Measurements from ENCODE around the gene USP28.
"Not testable (repeated sequence)": the region's sequence is repeated elsewhere in the genome, so short reads cannot be mapped to it uniquely, and the experiment has no call there.

Gene USP28

DNA sequence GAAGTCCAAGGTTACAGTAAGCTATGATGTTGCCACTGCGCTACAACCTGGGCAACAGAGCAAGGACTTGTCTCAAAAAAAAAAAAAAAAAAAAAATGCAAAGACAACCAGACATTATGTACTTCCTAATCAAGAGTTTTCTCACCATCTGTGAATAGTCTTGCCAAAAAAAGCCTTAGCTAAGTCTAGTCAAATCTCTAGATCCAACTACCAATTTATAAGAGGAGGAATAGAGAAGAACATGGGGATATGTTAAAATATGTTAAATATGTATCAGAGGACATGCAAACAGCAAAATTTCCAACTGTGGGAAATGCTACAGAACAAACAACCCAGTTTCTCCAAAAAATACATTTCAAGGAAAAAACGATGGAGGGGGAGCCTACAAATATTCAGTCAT is 45.6 kb downstream of the USP28 start:
- no peak for DNase-seq

DNA sequence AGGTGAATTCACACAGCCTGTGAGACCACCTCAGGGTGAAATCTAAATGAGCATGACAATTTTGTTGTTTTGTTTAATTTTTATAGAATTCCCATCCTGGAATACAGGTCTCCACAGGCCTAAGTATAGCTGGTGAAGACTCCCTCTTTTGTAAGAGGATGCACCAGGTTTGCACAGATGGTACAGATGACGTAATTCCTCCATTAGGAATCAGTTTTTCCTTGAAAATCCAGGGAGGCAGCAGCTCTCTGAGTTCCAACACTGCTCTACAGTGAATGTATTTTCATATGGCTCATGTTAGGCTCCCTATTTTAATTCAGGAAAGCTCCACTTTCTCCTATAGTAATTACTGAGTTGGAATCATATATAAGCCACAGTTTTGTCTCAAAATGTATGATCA is 47.2 kb downstream of the USP28 start:
- no peak for DNase-seq

- no peak for DNase-seq
Measured at GRCh38 chr11:113827477-113827876, 47.9 kb downstream of the USP28 start.

- DNase-seq, result no peak
Measured at GRCh38 chr11:113818426-113818825, 56.9 kb downstream of the USP28 start.

DNA sequence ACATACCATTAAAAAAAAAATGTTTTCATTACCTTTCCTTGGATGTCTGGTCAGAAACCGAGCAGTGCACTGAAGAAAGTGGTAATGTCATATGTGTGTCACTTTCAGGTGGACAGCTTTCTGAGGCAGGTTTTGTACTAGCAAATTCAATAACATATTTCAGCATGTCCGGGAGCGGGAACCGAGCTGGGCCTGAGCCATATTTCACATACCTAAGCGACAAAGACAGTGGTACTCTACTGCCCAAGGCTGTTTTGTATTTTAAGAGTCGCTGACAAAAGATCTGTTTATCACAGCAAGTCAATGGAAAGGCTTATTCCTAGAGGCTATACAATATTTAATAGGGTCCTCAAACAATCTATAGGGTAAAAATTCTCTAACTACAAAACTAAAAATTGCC is 57.7 kb downstream of the USP28 start:
- DNase-seq, result no peak

DNA sequence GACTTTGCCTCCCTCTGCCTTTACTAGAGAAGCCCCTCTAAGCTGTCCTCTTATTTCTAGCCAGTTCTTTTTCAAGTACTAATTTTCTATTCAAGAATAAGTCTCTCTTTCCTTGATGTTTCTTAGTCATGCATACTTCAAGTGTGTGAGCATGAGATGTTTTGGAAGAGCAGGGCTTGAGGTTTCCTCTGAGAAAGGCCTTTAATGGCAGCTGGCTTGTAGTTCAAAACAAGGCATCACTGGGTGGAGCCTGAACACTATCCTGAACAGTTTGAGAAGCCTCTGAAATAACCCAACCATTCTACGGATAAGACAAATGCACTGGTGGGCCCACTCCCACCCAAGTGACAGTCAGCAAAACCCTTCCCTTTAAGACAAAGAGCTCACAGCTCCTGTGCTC is 58.2 kb downstream of the USP28 start:
- DNase-seq, result no peak

DNA sequence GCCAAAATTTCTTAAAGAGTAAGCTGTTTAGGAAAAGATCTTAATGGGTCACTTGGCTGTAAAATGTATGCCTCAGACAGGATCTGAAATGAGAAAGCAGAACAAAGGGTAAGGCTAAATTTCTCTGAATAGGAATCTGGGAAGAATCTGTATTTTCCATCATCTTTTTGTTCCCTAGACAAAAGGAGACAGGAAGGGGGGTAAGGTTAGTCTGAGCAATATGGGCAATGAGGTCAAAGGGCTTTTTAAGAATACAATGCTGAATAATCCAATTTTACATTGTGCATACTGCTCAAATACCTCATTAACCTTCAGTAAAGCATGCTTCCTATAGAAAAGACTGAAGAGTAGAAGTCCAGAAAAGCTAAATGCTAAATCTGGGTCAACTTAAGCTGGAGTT is 61.2 kb downstream of the USP28 start:
- no peak for DNase-seq

- DNase-seq, result no peak
Measured at GRCh38 chr11:113808931-113809330, 66.4 kb downstream of the USP28 start.

GRCh38 chr11:113806406-113806805 is 69.0 kb downstream of the USP28 start:
- peak; percentile 4 to 59 (median 32) for DNase-seq

DNA sequence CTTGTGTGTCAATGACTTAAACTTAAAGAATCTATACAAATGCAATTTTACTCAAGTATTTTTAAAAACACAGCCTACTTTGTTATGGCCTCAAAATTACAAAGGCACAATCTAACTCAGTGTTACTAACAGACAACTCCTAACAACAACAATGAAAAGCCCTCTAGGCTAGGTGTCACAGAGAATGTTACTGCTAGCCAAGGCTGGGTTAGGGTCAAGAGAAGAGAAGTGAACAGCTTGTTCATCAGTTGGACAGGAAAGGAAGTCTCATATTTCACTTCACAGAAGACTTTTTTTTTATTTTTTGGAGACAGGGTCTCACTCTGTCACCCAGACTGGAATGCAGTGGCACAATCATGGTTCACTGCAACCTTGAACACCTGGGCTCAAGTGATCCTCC is 69.7 kb downstream of the USP28 start:
- DNase-seq, result no peak

GRCh38 chr11:113802621-113803020 is 72.8 kb downstream of the USP28 start:
- DNase-seq, result no peak

DNA sequence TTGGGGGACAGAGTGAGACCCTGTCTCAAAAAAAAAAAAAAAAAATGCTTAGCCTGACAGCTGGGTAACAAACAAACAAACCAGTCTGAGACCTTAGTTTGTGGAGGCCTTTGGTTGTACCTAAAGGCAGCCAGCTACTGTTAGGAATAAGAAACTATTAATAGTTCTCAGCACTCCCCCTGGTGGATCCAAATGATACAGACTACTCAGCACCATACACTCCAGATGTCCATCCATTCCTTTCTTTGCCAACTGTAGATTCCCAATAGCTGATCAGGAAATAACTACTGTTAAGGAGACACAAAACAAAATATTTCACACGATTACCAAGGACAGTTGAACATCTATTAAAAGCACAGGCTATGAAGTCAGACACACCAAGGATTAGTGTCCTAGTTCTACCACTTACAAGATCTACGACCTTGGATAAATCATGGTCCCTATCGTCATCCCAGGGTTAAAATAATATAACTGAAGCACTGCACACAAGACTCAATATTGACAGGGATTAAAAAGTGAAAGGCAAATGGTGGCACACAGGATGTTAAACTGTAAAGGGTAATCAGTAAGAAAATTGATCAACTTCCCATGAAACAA is 78.6 kb downstream of the USP28 start:
- DNase-seq, result peak; percentile 26 to 64 (median 33)

GRCh38 chr11:113789675-113790320 is 85.6 kb downstream of the USP28 start:
- no peak for DNase-seq

GRCh38 chr11:113789016-113789415 is 86.4 kb downstream of the USP28 start:
- not testable (repeated sequence) for DNase-seq

- no peak for DNase-seq
Measured at GRCh38 chr11:113782134-113782533, 93.2 kb downstream of the USP28 start.

GRCh38 chr11:113781682-113782081 is 93.7 kb downstream of the USP28 start:
- peak in 1 of 3 experiments; percentile 13 for DNase-seq

DNA sequence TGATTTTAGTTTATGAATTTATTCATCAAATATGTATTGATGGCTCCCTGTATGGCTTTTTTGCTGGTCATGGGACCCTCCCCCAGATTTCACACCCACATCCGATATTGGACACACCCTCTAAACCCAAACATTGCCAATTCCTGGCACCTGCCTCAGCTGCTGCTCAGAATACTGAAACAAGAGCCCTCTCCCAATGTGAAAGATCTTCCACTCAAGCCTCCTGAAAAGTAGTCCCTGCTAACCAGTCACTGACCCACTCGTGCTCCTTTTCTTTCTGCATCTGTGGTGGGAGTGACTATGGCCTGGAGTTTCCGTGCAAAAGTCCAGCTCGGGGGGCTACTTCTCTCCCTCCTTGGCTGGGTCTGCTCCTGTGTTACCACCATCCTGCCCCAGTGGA is 95.9 kb downstream of the USP28 start, which contains the start of gene CLDN25:
CLDN25 (plus strand) TSS at position 301 of the 400 bp plus-strand sequence; CDS start at position 301, 0 bp downstream.
- no peak for DNase-seq

- DNase-seq, result peak in 2 of 3 experiments; percentile 5 to 40
Measured at GRCh38 chr11:113778111-113778910, 97.1 kb downstream of the USP28 start.

DNA sequence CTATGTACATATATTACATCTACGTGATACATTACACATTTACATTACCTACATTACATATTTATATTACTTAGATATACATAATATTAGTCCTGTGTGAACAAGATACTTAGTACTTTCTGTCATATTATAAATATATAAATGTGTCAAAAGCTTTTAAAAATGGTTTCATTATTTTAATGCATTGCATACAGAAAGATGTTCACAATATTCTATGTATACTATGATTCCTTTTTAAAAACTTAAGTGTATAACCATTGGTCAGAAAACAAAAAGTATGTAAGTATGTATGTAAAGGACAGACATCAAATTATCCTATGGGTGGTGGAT is 101.2 kb downstream of the USP28 start:
- DNase-seq, result no peak

DNA sequence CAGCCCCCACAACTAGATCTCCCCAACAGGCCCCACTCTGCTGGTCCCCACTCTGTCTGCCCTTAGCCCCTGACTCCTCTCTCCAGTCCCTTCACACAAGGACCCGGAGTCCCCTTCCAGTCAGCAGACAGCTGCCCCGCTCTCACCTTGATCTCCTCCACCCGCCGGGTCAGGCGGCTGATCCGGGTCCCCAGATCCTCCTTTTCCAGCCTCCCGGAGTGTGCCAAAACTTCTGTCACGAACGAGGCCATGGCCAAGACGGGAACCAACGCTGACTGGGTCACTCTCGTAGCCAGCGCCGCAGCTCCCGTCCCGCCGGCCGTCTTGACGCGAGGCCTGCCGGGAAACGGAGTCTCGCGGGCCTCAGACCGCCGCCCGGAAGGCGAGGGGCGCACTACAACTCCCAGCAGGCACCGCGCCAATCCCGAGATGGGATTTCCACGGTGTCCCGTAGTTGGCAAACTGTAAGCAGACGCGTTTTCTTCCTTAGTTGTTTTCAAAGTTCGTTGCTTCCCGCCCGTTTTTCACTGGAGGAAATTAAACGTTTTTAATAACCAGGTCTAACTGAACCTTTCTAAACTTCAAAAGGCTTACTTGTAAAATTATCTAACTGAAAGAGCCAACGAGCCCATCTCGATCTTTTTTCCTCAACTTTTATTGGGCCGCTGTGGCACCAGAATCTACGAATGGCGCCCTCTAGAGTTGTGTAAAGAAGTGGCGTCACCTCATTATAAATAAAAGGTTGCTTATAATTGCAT is 101.8 kb downstream of the USP28 start, which contains the start of gene ZW10:
ZW10 (minus strand) TSS at position 277 of the 758 bp plus-strand sequence; CDS start at position 251, 26 bp downstream.
- peak; percentile 94 to 98 (median 96) for DNase-seq

DNA sequence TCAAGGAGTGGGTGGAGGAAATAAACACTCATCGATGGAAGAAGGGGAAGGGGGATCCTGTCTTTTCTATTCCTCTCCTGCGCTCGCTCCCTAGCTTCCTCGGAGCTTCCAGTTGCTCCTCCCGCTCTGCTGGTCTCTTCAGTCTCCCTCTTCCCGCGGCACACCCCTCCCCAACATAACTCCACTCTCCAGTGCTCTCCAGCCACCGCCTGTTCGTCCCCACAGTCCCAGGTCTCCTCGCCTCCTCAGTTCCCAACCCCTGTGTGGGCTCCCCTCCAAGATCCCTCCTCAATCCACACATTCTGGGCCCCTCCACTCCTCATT is 102.3 kb downstream of the USP28 start:
- peak in 1 of 3 experiments; percentile 72 for DNase-seq

DNA sequence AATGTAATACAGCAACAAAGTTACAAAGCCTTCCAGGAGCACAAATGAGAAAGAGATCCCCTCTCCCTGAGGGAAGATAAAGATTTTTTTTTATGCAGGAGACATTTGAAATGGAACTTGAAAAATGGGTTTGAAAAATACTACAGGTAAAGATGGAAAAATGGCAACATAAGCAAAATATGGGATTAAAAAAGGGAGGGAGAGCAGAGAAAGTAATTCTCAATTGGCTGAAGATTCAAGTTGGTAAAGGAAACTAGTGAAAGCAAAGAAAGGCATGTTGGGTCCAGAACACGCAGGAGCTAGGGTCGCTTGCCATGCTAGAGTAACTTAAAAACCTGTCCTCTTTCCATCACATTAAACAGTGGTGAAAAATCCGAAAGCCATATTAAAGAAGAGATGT is 103.4 kb downstream of the USP28 start:
- DNase-seq, result no peak

- DNase-seq, result no peak
Measured at GRCh38 chr11:113764527-113765219, 110.7 kb downstream of the USP28 start.
